Vagina (tissue), 2 donors: ENCODE results near the gene GGT7.

ENCODE experiments used
- POLR2A ChIP-seq, 2 donors: fragments of 450-650 bp; IDR thresholded peaks; one replicate each; pipeline ENCODE4 v1.6.1; 2017; ENCODE audit warnings: antibody characterized with exemption in 2 of 2, mild to moderate bottlenecking in 2 of 2, moderate library complexity in 2 of 2
- TF ChIP-seq, protein P1 (sequence below), 3 experiments: fragments of 450-650 bp in 2 of 3; fragments of 200-600 bp in 1 of 3; sonication (generic) in 1 of 3; IDR thresholded peaks; one replicate each; pipeline ENCODE4 v1.5.1; 2017 to 2019; ENCODE audit warnings: antibody characterized with exemption in 3 of 3, mild to moderate bottlenecking in 2 of 3, moderate library complexity in 2 of 3

DNA sequence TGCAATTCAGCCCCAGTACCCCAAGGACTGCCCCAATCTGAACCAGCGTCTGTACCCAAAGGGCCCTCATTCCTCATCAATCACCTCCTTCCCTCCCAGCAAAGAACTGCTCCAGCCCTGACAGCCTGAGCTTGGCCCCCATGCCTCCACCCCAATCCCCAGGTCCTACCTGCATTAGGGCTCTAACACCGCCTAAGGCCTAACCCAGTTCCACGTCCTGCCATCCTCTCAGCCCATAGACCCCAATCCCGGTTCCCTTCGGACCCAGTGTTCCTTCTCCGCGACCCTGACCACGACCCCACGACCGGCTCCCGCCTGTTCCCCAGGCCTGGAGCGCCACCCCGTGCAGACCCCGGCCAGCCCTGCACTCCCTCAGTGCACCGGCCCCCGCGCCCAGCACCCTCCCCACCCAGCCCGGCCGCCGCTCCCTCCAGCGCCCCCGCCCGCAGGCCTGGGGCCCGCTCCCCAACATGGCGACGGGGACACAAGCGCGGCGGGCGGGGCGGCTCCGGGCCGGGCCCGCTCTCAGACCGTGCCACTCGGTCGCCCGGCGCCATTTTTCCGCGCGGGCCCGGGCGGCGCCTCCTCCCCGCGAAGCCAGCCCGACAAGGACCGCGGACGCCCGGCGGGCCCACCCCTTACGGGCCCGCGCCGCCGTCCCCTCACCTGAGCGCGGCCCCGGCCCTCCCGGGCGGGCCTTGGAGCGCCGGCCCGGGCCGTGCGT lies 47.7 kb downstream of the GGT7 start:
- TF ChIP-seq, protein P1, sequence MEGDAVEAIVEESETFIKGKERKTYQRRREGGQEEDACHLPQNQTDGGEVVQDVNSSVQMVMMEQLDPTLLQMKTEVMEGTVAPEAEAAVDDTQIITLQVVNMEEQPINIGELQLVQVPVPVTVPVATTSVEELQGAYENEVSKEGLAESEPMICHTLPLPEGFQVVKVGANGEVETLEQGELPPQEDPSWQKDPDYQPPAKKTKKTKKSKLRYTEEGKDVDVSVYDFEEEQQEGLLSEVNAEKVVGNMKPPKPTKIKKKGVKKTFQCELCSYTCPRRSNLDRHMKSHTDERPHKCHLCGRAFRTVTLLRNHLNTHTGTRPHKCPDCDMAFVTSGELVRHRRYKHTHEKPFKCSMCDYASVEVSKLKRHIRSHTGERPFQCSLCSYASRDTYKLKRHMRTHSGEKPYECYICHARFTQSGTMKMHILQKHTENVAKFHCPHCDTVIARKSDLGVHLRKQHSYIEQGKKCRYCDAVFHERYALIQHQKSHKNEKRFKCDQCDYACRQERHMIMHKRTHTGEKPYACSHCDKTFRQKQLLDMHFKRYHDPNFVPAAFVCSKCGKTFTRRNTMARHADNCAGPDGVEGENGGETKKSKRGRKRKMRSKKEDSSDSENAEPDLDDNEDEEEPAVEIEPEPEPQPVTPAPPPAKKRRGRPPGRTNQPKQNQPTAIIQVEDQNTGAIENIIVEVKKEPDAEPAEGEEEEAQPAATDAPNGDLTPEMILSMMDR (IDR thresholded peaks at IDR 0.05): no peak
- peak in 1 of 2 donors; percentile 23 for TF ChIP-seq POLR2A (IDR thresholded peaks at IDR 0.05)
